Liver (tissue), 9 donors: Measurements from ENCODE around the gene SNAPC4. TPM values are rescaled to one million over a fixed set of nuclear protein-coding genes. Genes with fewer than 3 reads are reported as not detected.

Source experiments
- DNase-seq: peaks from one replicate; pipeline ENCODE4 v3.0.0-alpha.2; 2017; ENCODE audit warnings: low spot score
- H3K27ac ChIP-seq, 2 donors: one replicate each; pipeline ENCODE4 v1.7.0; 2013; ENCODE audit warnings: inconsistent platforms in 2 of 2, low read length in 2 of 2, control low read depth in 1 of 2, low read depth in 1 of 2, mild to moderate bottlenecking in 1 of 2
- H3K27me3 ChIP-seq, 4 donors: one replicate each; pipeline versions ENCODE4 v1.6.1 to v1.7.0; 2013; ENCODE audit warnings: low read length in 3 of 4, inconsistent platforms in 1 of 4, mild to moderate bottlenecking in 1 of 4, moderate library complexity in 1 of 4; ENCODE audit not compliant: control insufficient read depth in 4 of 4, insufficient read depth in 4 of 4
- H3K36me3 ChIP-seq, 4 donors: one replicate each; pipeline versions ENCODE4 v1.6.1 to v1.7.0; 2013; ENCODE audit warnings: low read length in 3 of 4, mild to moderate bottlenecking in 3 of 4, low read depth in 1 of 4, moderate library complexity in 1 of 4; ENCODE audit not compliant: control insufficient read depth in 4 of 4, insufficient read depth in 3 of 4
- H3K4me1 ChIP-seq, 4 donors: one replicate each; pipeline versions ENCODE4 v1.6.1 to v1.7.0; 2013; ENCODE audit warnings: low read length in 3 of 4, mild to moderate bottlenecking in 3 of 4, moderate library complexity in 1 of 4; ENCODE audit not compliant: control insufficient read depth in 4 of 4, insufficient read depth in 4 of 4
- H3K4me3 ChIP-seq, 3 donors: one replicate each; pipeline versions ENCODE4 v1.6.1 to v1.7.0; 2013; ENCODE audit warnings: low read length in 3 of 3, control low read depth in 1 of 3, low read depth in 1 of 3, mild to moderate bottlenecking in 1 of 3
- H3K9ac ChIP-seq, 2 donors: one replicate each; pipeline ENCODE4 v1.7.0; 2013; ENCODE audit warnings: low read length in 2 of 2, mild to moderate bottlenecking in 2 of 2, moderate library complexity in 2 of 2, control low read depth in 1 of 2, low read depth in 1 of 2
- H3K9me3 ChIP-seq, 4 donors: one replicate each; pipeline versions ENCODE4 v1.6.1 to v1.7.0; 2013; ENCODE audit warnings: low read length in 3 of 4; ENCODE audit not compliant: control insufficient read depth in 4 of 4
- EGR1 ChIP-seq, 2 donors: IDR thresholded peaks; 2 replicates each; pipeline ENCODE4 v1.6.1; 2016 to 2018; ENCODE audit warnings: antibody characterized with exemption in 2 of 2, low read depth in 2 of 2
- FOXA1 ChIP-seq: IDR thresholded peaks from 2 replicates; pipeline ENCODE4 v1.6.1; 2016; ENCODE audit warnings: antibody characterized with exemption
- FOXA2 ChIP-seq: IDR thresholded peaks from 2 replicates; pipeline ENCODE4 v1.6.1; 2016; ENCODE audit warnings: antibody characterized with exemption
- GABPA ChIP-seq, 2 donors: IDR thresholded peaks in 1 of 2; conservative IDR thresholded peaks in 1 of 2; 2 replicates each; pipeline ENCODE4 v1.6.1; 2016; ENCODE audit warnings: antibody characterized with exemption in 2 of 2, mild to moderate bottlenecking in 1 of 2, moderate library complexity in 1 of 2
- HNF4A ChIP-seq, 2 donors: conservative IDR thresholded peaks; 2 replicates each; pipeline ENCODE4 v1.6.1; 2016; ENCODE audit warnings: antibody characterized with exemption in 2 of 2, mild to moderate bottlenecking in 2 of 2
- HNF4G ChIP-seq: IDR thresholded peaks from 2 replicates; pipeline ENCODE4 v1.6.1; 2016; ENCODE audit warnings: antibody characterized with exemption
- JUND ChIP-seq, 2 donors: IDR thresholded peaks; 2 replicates each; pipeline ENCODE4 v1.6.1; 2016; ENCODE audit warnings: antibody characterized with exemption in 2 of 2
- NR2F2 ChIP-seq: IDR thresholded peaks from 2 replicates; pipeline ENCODE4 v1.6.1; 2016; ENCODE audit warnings: antibody characterized with exemption
- RAD21 ChIP-seq, 2 donors: IDR thresholded peaks; 2 replicates each; pipeline ENCODE4 v1.6.1; 2016; ENCODE audit warnings: antibody characterized with exemption in 2 of 2, mild to moderate bottlenecking in 2 of 2
- RXRA ChIP-seq, 2 donors: IDR thresholded peaks; 2 replicates each; pipeline ENCODE4 v1.6.1; 2017 to 2018; ENCODE audit warnings: antibody characterized with exemption in 2 of 2, mild to moderate bottlenecking in 1 of 2
- SP1 ChIP-seq: IDR thresholded peaks from 2 replicates; pipeline ENCODE4 v1.6.1; 2018; ENCODE audit warnings: antibody characterized with exemption, mild to moderate bottlenecking
- TAF1 ChIP-seq: conservative IDR thresholded peaks from 2 replicates; pipeline ENCODE4 v1.6.1; 2016; ENCODE audit warnings: antibody characterized with exemption, mild to moderate bottlenecking
- YY1 ChIP-seq: IDR thresholded peaks from 2 replicates; pipeline ENCODE4 v1.6.1; 2016; ENCODE audit warnings: antibody characterized with exemption, mild to moderate bottlenecking
- WGBS: extraction: QIAGEN DNeasy Blood & Tissue Kit; methylation state at CpG from one replicate; pipeline ENCODE4 v1.1.7; 2013; 5-methylcytosine and 5-hydroxymethylcytosine counted together
- polyA plus RNA-seq, 2 donors: library from polyadenylated mRNA; stranded (reverse) in 1 of 2; unstranded in 1 of 2; fragments of 200-250 nt in 1 of 2; fragments of >200 nt in 1 of 2; fragmentation: Nextera tagmentation in 1 of 2; extraction: Ambion mirVana in 1 of 2; gene quantifications; one replicate each; pipeline versions ENCODE4 v1.2.1 to v1.2.3, GENCODE V29; 2013 to 2015
- total RNA-seq, 2 donors: library from RNA; depleted of rRNA; stranded (reverse); fragments of >200 nt; gene quantifications; one replicate each; pipeline ENCODE4 v1.2.3, GENCODE V29; 2014
- TF ChIP-seq, protein P1 (sequence below): IDR thresholded peaks from 2 replicates; pipeline ENCODE4 v1.6.1; 2016; ENCODE audit warnings: antibody characterized with exemption
- TF ChIP-seq, protein P2 (sequence below): fragments of 150-350 bp; IDR thresholded peaks from 2 replicates; pipeline ENCODE4 v1.5.1; 2017; ENCODE audit warnings: improper control_type of control experiment, low read depth, low read length; ENCODE audit not compliant: missing input control
- TF ChIP-seq, protein P3 (sequence below): IDR thresholded peaks from 2 replicates; pipeline ENCODE4 v1.6.1; 2016; ENCODE audit warnings: antibody characterized with exemption
- TF ChIP-seq, protein P4 (sequence below): IDR thresholded peaks from 2 replicates; pipeline ENCODE4 v1.6.1; 2016; ENCODE audit warnings: antibody characterized with exemption, mild to moderate bottlenecking
- TF ChIP-seq, protein P5 (sequence below): IDR thresholded peaks from 2 replicates; pipeline ENCODE4 v1.6.1; 2016; ENCODE audit warnings: antibody characterized with exemption
- donor health status: healthy.
- donor health status: healthy.
- donor health status: healthy.
- donor health status: healthy.
- donor health status: healthy.

Gene SNAPC4
- total and polyA plus RNA-seq, 4 donors, result 0.75 to 4.2 (median 3.1) TPM

GRCh38 chr9:136381311-136381710 lies 18.7 kb downstream of the SNAPC4 start:
- Histone ChIP-seq H3K9me3 (no peaks in the 10 kb centered on the region), H3K4me1 (peaks cover 0 to 15% (median 4%) of the 10 kb centered on the region in 4 donors), H3K9ac (no peak overlapping the region), H3K27ac (no peak overlapping the region), H3K27me3 (no peaks in the 10 kb centered on the region), H3K4me3 (no peak overlapping the region), H3K36me3 (peaks cover 6 to 63% (median 20%) of the 10 kb centered on the region in 4 donors)
- 90% methylated on average over 9 of the region's 9 CpGs for WGBS
- DNase-seq, result no peak
- TF ChIP-seq RAD21 (IDR thresholded peaks at IDR 0.05) (no peak), FOXA2 (no peak), EGR1 (IDR thresholded peaks at IDR 0.05; ENCODE audit: low read depth in 2 of 2) (no peak), NR2F2 (no peak), RXRA (IDR thresholded peaks at IDR 0.05) (no peak), HNF4G (no peak), SP1 (no peak)
- TF ChIP-seq, protein P1, sequence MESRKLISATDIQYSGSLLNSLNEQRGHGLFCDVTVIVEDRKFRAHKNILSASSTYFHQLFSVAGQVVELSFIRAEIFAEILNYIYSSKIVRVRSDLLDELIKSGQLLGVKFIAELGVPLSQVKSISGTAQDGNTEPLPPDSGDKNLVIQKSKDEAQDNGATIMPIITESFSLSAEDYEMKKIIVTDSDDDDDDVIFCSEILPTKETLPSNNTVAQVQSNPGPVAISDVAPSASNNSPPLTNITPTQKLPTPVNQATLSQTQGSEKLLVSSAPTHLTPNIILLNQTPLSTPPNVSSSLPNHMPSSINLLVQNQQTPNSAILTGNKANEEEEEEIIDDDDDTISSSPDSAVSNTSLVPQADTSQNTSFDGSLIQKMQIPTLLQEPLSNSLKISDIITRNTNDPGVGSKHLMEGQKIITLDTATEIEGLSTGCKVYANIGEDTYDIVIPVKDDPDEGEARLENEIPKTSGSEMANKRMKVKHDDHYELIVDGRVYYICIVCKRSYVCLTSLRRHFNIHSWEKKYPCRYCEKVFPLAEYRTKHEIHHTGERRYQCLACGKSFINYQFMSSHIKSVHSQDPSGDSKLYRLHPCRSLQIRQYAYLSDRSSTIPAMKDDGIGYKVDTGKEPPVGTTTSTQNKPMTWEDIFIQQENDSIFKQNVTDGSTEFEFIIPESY, result no peak
- TF ChIP-seq, protein P2, sequence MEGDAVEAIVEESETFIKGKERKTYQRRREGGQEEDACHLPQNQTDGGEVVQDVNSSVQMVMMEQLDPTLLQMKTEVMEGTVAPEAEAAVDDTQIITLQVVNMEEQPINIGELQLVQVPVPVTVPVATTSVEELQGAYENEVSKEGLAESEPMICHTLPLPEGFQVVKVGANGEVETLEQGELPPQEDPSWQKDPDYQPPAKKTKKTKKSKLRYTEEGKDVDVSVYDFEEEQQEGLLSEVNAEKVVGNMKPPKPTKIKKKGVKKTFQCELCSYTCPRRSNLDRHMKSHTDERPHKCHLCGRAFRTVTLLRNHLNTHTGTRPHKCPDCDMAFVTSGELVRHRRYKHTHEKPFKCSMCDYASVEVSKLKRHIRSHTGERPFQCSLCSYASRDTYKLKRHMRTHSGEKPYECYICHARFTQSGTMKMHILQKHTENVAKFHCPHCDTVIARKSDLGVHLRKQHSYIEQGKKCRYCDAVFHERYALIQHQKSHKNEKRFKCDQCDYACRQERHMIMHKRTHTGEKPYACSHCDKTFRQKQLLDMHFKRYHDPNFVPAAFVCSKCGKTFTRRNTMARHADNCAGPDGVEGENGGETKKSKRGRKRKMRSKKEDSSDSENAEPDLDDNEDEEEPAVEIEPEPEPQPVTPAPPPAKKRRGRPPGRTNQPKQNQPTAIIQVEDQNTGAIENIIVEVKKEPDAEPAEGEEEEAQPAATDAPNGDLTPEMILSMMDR, result no peak

DNA sequence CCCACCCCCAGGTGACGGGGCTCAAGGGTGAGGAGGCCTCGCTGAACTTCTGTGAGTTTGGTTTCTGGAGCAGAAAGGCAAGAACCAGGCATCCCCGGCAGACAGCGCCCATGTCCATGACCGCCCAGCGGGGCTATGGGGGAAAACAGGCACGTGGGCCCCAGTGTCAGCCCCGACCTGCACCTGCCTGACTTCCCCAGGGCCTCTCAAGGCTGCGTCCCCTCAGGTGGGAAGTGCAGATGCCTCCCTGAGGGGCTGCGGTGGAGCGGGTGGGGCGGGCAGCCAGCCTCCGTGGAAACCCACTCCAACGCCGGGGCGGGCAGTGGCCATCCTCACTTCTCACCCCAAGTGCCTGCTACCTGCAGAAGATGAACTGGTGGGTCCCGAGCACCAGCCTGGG lies 19.6 kb downstream of the SNAPC4 start:
- DNase-seq, result no peak
- H3K4me3 ChIP-seq, result no peak overlapping the region
- H3K4me1 ChIP-seq, result peaks cover 0 to 15% (median 4%) of the 10 kb centered on the region in 4 donors
- no peak for TF ChIP-seq RAD21 (IDR thresholded peaks at IDR 0.05)
- no peak for TF ChIP-seq JUND (IDR thresholded peaks at IDR 0.05)
- TF ChIP-seq, protein P3, sequence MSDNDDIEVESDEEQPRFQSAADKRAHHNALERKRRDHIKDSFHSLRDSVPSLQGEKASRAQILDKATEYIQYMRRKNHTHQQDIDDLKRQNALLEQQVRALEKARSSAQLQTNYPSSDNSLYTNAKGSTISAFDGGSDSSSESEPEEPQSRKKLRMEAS, result no peak
- no peak for TF ChIP-seq YY1
- TF ChIP-seq, protein P1, result no peak
- TF ChIP-seq RXRA (IDR thresholded peaks at IDR 0.05), result no peak
- TF ChIP-seq, protein P4, sequence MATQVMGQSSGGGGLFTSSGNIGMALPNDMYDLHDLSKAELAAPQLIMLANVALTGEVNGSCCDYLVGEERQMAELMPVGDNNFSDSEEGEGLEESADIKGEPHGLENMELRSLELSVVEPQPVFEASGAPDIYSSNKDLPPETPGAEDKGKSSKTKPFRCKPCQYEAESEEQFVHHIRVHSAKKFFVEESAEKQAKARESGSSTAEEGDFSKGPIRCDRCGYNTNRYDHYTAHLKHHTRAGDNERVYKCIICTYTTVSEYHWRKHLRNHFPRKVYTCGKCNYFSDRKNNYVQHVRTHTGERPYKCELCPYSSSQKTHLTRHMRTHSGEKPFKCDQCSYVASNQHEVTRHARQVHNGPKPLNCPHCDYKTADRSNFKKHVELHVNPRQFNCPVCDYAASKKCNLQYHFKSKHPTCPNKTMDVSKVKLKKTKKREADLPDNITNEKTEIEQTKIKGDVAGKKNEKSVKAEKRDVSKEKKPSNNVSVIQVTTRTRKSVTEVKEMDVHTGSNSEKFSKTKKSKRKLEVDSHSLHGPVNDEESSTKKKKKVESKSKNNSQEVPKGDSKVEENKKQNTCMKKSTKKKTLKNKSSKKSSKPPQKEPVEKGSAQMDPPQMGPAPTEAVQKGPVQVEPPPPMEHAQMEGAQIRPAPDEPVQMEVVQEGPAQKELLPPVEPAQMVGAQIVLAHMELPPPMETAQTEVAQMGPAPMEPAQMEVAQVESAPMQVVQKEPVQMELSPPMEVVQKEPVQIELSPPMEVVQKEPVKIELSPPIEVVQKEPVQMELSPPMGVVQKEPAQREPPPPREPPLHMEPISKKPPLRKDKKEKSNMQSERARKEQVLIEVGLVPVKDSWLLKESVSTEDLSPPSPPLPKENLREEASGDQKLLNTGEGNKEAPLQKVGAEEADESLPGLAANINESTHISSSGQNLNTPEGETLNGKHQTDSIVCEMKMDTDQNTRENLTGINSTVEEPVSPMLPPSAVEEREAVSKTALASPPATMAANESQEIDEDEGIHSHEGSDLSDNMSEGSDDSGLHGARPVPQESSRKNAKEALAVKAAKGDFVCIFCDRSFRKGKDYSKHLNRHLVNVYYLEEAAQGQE, result no peak
- no peak for TF ChIP-seq SP1
- TF ChIP-seq TAF1, result no peak
- TF ChIP-seq NR2F2, result no peak
- no peak for TF ChIP-seq FOXA1
- no peak for TF ChIP-seq GABPA (IDR thresholded peaks at IDR 0.05 in 1 of 2, conservative IDR thresholded peaks at IDR 0.05 in 1 of 2)
- TF ChIP-seq EGR1 (IDR thresholded peaks at IDR 0.05; ENCODE audit: low read depth in 2 of 2), result no peak
- TF ChIP-seq HNF4G, result no peak
- TF ChIP-seq FOXA2, result no peak
- no peak for TF ChIP-seq HNF4A (conservative IDR thresholded peaks at IDR 0.05)
- TF ChIP-seq, protein P2, result no peak
- TF ChIP-seq, protein P5, sequence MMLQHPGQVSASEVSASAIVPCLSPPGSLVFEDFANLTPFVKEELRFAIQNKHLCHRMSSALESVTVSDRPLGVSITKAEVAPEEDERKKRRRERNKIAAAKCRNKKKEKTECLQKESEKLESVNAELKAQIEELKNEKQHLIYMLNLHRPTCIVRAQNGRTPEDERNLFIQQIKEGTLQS, result no peak
- WGBS, result 94% methylated on average over 17 of the region's 17 CpGs
- H3K9me3 ChIP-seq, result no peaks in the 10 kb centered on the region
- peaks cover 6 to 58% (median 17%) of the 10 kb centered on the region in 4 donors for H3K36me3 ChIP-seq
- H3K9ac ChIP-seq, result no peak overlapping the region
- no peak overlapping the region for H3K27ac ChIP-seq
- no peaks in the 10 kb centered on the region for H3K27me3 ChIP-seq
